NCI-H2196 (cell line): ENCODE results near the gene ITPKB.

Experiments used
- DNase-seq: peaks from one replicate; lab custom pipeline; 2025; ENCODE audit not compliant: unreplicated experiment; lab: John Stamatoyannopoulos, UW

The ITPKB gene

GRCh38 chr1:226686440-226687425 is 52.3 kb downstream of the ITPKB start:
- no peak for DNase-seq

GRCh38 chr1:226685196-226685820 is 53.8 kb downstream of the ITPKB start:
- DNase-seq, result no peak

- DNase-seq, result no peak
Measured at GRCh38 chr1:226684026-226684425, 55.1 kb downstream of the ITPKB start.

DNA sequence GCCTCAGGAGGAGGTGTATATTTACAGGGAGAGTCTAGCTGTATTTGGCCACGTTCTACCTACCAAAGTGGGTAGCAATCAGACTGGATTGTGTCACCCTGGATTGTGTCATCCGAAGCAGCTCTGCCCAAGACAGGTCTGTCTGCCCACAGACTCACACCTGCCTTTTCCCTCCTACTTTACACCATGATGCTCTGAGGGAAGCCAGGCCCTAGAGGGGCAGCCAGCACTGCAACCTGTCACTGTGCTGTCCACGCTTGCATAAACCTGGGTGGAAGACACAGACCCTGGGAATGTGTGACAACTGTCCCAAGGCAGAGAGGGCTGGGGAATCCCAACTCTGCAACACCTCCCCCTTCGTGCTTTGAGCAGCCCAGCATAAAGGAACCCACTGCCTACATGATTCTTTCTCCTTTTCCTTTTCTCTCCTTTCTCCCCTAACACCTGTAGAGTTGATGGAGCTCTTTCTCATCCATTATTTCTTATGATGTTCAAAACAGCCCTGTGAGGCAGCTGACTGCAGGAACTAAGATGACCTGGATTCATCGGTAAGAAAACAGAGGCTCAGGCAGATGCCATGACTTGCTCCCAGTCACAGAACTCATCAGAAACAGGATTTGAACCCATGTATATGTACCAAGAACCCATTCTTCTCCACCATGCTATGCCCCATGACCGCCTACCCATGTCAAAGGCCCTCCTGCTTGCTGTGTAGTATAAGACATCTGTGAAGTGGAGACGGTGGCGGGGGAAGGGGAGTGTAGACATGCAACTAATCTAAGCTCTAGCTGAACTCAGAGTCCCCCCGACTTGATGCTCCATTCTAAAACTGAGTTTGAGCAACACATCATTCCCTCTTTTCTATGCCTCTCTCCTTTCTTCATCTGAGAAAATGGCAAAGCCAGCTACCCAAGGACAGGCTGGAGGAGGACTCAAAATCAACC is 55.9 kb downstream of the ITPKB start:
- DNase-seq, result no peak

- DNase-seq, result no peak
Measured at GRCh38 chr1:226681652-226682493, 57.2 kb downstream of the ITPKB start.

DNA sequence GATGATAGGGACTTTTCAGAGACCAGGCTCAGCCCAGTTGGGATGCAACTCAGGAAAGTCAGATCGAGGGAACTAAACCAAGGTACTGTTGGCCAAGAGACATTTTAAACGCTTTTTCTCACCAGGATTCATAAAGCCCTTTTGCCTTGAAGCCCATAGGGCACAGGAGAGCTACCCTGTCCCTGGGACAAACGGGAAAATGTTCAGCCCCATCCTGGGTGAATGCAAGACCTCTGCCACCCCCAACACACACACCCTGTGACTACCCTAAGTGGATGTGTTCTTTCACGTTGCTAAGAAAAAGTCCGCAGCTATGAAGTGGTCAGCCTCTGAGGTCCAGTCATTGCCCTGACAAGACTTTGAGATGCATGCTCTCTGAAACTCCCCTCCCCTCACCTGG is 58.4 kb downstream of the ITPKB start:
- no peak for DNase-seq

DNA sequence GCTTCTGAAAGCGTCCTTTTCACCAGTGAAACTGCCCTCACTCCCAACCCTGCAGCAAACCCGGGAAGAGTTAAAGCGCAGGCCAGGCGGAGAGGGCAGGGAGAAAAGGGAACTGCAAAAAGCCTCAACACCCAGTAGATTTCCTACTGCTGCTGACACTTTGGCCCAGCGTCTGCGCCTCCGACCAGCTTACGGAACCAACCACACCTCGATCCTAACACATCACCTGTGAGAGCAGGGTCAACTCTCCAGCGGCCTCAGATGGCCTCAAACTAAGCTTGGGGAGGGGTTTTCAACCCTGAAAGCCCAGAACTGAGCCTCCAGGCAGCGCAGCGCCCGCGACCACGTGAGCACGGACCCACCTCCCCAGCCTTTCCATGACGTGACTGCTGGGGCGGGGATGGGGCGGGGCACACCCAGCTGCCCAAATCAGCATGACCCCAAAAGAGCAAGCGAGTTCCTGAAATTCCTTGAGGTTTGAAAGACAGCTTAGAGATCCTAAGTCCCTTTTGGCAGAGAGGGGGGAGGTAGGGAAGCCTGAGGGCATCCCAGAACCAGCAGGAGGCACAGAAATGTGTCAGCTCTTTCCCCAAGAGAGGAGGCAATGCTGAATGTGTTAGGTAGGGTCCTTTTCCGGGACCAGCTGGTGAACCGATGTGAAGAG is 59.1 kb downstream of the ITPKB start:
- no peak for DNase-seq

DNA sequence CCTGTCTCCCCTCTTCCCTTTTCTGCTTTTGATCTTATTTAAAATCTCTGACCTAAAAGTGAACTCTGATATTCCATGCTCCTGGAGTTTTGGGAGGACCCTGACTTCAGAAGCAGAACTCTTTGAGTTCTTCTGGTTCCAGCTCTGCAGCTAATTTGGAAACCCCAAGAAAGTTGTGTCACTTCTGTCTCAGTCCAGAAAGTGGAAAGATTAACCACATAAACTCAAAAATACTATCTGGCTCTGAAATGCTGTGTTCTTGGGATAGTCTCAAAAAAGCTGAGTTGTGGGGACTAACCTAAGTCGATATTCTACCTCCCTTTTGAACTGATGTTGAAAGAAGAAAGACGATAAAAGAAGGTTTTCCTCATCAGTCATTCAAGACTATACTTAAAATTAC is 59.8 kb downstream of the ITPKB start:
- no peak for DNase-seq

DNA sequence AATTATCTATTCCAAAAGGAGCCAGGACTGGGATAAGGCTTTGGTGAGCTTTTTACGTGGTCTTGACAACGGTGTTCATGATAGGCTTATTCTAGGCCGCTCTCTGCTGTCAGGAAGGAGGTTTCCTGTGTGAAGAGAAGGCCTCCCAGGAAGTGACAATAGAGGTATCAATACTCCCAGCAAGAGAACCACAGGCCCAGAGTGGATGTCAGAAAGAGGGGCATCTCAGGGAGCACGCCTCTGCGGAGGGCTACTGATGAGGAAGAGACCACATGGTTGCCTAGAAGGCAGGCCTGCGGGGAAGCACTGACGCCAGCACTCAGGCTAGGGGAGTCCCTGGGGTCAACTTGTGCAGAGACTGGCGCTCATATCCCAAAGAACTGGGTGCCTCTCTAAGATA is 60.4 kb downstream of the ITPKB start:
- DNase-seq, result no peak

- no peak for DNase-seq
Measured at GRCh38 chr1:226678251-226678650, 60.8 kb downstream of the ITPKB start.

- DNase-seq, result peak; percentile 22
Measured at GRCh38 chr1:226677027-226678020, 61.8 kb downstream of the ITPKB start.

DNA sequence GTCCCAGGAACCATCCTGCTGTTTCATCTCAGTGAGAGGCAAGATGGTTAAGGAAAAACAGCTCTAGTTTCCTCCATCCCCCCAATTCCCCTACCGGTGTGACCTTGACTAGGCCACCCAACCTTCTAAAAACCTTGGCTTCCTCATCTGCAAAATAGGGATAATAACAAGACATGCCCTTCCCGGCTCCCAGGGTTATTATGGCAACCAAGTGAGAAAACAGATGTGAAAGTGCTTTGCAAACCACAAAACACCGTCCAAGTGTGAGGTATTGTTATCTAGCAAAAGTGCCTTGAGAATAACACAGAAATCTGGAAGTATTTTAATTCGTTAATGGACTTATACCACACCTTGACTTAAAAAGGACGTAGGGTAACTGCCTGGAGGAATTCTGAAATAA is 62.7 kb downstream of the ITPKB start:
- DNase-seq, result no peak

DNA sequence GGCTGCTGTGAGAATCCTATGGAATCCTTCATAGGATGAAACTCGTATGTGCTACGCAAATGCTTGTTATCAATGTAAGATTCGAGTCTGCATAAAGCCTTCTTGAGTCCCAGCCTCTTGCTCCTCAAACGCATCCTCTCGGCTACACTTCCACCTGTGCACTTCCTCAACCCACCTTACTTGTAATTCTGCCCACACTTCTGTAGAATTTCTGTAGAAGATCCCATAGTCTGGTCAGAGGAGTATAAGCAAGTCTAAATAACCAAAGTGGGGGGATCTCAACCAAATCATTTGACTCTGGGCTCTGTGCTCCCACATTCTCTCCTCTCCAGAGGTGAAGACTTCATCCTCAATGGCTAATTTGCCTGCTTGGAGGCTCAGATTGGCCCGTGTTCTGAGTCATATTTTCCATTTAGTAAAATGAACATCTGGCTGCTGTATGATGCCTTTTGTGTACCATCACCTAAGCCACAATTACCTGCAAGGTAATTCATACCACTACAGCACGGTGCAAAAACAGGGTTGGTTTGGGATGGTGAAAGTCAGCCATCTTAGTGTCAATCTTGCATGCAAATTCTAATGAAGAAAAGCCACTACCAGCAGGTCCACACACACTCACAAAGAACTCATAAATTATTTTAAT is 63.2 kb downstream of the ITPKB start:
- no peak for DNase-seq

DNA sequence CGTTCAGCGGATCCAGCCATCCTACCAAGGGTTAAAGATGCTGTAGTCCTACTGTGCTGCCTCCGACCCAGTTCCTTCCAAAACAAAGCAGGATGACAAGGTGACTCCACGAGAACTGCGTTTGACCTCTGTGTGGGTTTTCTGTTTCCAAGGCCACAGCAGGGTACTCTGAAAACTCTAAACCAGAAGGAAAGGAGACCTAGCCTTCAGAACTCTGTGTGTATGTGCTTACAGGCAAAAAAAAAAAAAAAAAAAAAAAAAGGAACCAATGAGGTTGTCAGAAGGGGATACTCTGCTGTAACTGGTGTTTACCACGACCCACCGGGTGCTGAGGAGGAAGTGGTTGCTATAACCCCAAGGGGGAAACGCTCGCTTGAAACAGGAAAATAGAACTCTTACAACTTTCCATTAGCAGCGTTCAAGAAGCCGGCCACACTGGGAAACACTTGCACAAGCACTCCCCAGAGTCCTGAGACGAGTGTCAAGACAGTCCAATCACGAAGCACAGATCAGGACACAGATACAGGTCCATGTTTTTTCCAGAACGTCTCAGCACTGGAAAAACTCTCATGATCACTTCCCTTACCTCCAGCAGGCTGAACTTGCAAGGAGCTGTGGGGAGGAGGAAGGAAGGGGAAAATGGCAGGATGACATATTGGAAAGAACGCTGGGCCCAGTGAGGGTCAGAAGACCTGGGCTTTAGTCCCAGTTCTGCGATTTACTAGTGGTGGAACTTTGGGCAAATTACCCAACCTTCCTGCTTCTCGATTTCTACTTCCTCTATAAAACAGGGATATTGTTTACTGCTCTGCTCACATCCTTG is 64.0 kb downstream of the ITPKB start:
- DNase-seq, result no peak

GRCh38 chr1:226672339-226672762 is 66.7 kb downstream of the ITPKB start:
- DNase-seq, result no peak

- DNase-seq, result no peak
Measured at GRCh38 chr1:226671277-226671676, 67.8 kb downstream of the ITPKB start.

DNA sequence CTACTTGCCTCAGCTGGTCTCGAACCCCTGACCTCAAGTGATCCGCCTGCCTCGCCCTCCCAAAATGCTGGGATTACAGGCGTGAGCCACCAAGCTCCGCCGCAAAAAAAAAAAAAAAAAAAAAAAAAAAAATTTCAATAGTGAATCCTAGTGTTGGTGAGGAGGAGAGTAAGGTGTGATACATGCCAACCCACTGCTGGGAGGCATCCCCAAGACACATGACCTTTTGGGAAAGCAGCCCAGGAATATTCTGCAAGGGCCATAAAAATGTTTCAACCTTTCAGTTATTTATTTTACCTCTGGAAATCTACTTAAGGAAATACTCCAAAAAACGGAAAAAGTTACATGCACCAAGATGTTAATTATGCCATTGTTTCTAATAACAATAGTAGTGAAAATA is 69.0 kb downstream of the ITPKB start:
- no peak for DNase-seq
